SK-N-SH (cell line): ENCODE results near the gene SMIM14. TPM values are rescaled to one million over a fixed set of nuclear protein-coding genes. Genes with fewer than 3 reads are reported as not detected.
"Not testable (repeated sequence)": the region's sequence is repeated elsewhere in the genome, so short reads cannot be mapped to it uniquely, and the experiment has no call there.

Experiments used
- CTCF ChIA-PET: fragments of 300-600, 350-600 bp; formaldehyde crosslinking; extraction: SDS; loops from one replicate; lab custom pipeline; 2021; lab: Yijun Ruan, JAX
- POLR2A ChIA-PET: fragments of 350-600 bp; sonication (Branson Sonifier 250); formaldehyde crosslinking; extraction: SDS; loops from one replicate; lab custom pipeline; 2020; ENCODE audit warnings: antibody characterized with exemption, inconsistent platforms; lab: Yijun Ruan, JAX
- DNase-seq: peaks from one replicate; pipeline ENCODE4 v3.0.0; 2012
- H2AFZ ChIP-seq: fragments of 200-600 bp; sonication (generic); 2 replicates; pipeline ENCODE4 v1.8.1; 2016; ENCODE audit warnings: antibody characterized with exemption, mild to moderate bottlenecking, low read depth
- H3F3A ChIP-seq: fragments of 200-600 bp; sonication (generic); replicated peaks from 2 replicates; pipeline ENCODE3; 2016; ENCODE audit warnings: antibody characterized with exemption, mild to moderate bottlenecking; ENCODE audit not compliant: insufficient read depth
- H3K27ac ChIP-seq, 2 experiments: fragments of 200-500 bp in 1 of 2; fragments of 200-600 bp in 1 of 2; sonication (Bioruptor generic) in 1 of 2; sonication (generic), shearing (Covaris generic) in 1 of 2; 2 replicates each; pipeline versions ENCODE4 v1.5.1 to v1.6.1; 2014 to 2016; ENCODE audit warnings: low read depth in 2 of 2, inconsistent platforms in 1 of 2, low read length in 1 of 2, mild to moderate bottlenecking in 1 of 2, mixed read lengths in 1 of 2
- H3K27me3 ChIP-seq: fragments of 200-600 bp; sonication (generic), shearing (Covaris generic); 2 replicates; pipeline ENCODE4 v1.6.1; 2016; ENCODE audit warnings: mixed run types; ENCODE audit not compliant: insufficient read depth
- H3K36me3 ChIP-seq, 2 experiments: fragments of 200-500 bp in 1 of 2; fragments of 200-600 bp in 1 of 2; sonication (Bioruptor generic) in 1 of 2; sonication (generic) in 1 of 2; replicated peaks in 1 of 2; 2 replicates each; pipeline versions ENCODE3 to v1.5.1; 2014 to 2016; ENCODE audit warnings: low read length in 1 of 2, mild to moderate bottlenecking in 1 of 2; ENCODE audit not compliant: insufficient read depth in 2 of 2, control insufficient read depth in 1 of 2
- H3K4me1 ChIP-seq, 2 experiments: fragments of 200-500 bp in 1 of 2; fragments of 200-600 bp in 1 of 2; sonication (Bioruptor generic) in 1 of 2; sonication (generic), shearing (Covaris generic) in 1 of 2; 2 replicates each; pipeline versions ENCODE4 v1.5.1 to v1.6.1; 2014 to 2016; ENCODE audit warnings: low read depth in 1 of 2, low read length in 1 of 2, mixed run types in 1 of 2; ENCODE audit not compliant: insufficient read depth in 2 of 2, control insufficient read depth in 1 of 2
- H3K4me2 ChIP-seq: fragments of 200-600 bp; sonication (generic), shearing (Covaris generic); 2 replicates; pipeline ENCODE4 v1.6.1; 2017; ENCODE audit warnings: mixed run types
- H3K4me3 ChIP-seq, 2 experiments: fragments of 200-500 bp in 1 of 2; fragments of 200-600 bp in 1 of 2; sonication (Bioruptor generic) in 1 of 2; sonication (generic), shearing (Covaris generic) in 1 of 2; 2 replicates each; pipeline versions ENCODE4 v1.5.1 to v1.8.1; 2014 to 2016; ENCODE audit warnings: low read depth in 2 of 2, inconsistent platforms in 1 of 2, low read length in 1 of 2, mild to moderate bottlenecking in 1 of 2, mixed read lengths in 1 of 2, moderate library complexity in 1 of 2
- H3K79me2 ChIP-seq: fragments of 200-600 bp; sonication (generic); 2 replicates; pipeline ENCODE4 v1.8.1; 2017; ENCODE audit warnings: mild to moderate bottlenecking; ENCODE audit not compliant: insufficient read depth
- H3K9ac ChIP-seq: fragments of 200-600 bp; sonication (generic); 2 replicates; pipeline ENCODE4 v1.6.1; 2017; ENCODE audit warnings: mixed run types
- H3K9me2 ChIP-seq: fragments of 200-600 bp; sonication (generic); 2 replicates; pipeline ENCODE4 v1.6.1; 2017; ENCODE audit warnings: mixed run types
- H3K9me3 ChIP-seq: fragments of 200-600 bp; sonication (generic); 2 replicates; pipeline ENCODE4 v1.6.1; 2017; ENCODE audit warnings: mixed run types, mild to moderate bottlenecking, moderate library complexity
- H4K20me1 ChIP-seq: fragments of 200-600 bp; sonication (generic); 2 replicates; pipeline ENCODE4 v1.6.1; 2017; ENCODE audit warnings: mild to moderate bottlenecking, mixed run types; ENCODE audit not compliant: insufficient read depth
- CHD2 ChIP-seq: fragments of 150-350 bp; IDR thresholded peaks from 2 replicates; pipeline ENCODE4 v1.6.1; 2018; ENCODE audit warnings: low read length; ENCODE audit not compliant: partially characterized antibody
- ELF1 ChIP-seq: IDR thresholded peaks from 2 replicates; pipeline ENCODE4 v1.4.0; 2012
- EZH2phosphoT487 ChIP-seq: fragments of 200-600 bp; sonication (generic); IDR thresholded peaks from 2 replicates; pipeline ENCODE4 v1.6.1; 2017; ENCODE audit warnings: low read depth, mixed run types, mild to moderate bottlenecking, antibody characterized with exemption, moderate library complexity, borderline replicate concordance
- FOSL2 ChIP-seq: IDR thresholded peaks from 2 replicates; pipeline ENCODE4 v1.4.0; 2012; ENCODE audit warnings: low read depth, mild to moderate bottlenecking, moderate library complexity, borderline replicate concordance
- FOXJ3 ChIP-seq: sonication (generic); formaldehyde crosslinking; IDR thresholded peaks from 2 replicates; pipeline ENCODE4 v1.5.1; 2020; ENCODE audit warnings: mild to moderate bottlenecking, missing genetic modification reagents
- GATA2 ChIP-seq: sonication (generic); formaldehyde crosslinking; IDR thresholded peaks from 2 replicates; pipeline ENCODE4 v1.5.0; 2020; ENCODE audit warnings: mild to moderate bottlenecking, missing genetic modification reagents
- JUND ChIP-seq: IDR thresholded peaks from 2 replicates; pipeline ENCODE4 v1.4.0; 2012
- MEF2A ChIP-seq: IDR thresholded peaks from 2 replicates; pipeline ENCODE4 v1.4.0; 2012; ENCODE audit warnings: low read depth, borderline replicate concordance
- NRF1 ChIP-seq: IDR thresholded peaks from 2 replicates; pipeline ENCODE4 v1.6.1; 2012; ENCODE audit warnings: low read depth, mild to moderate bottlenecking, low read length
- SMC3 ChIP-seq: IDR thresholded peaks from 2 replicates; pipeline ENCODE4 v1.6.1; 2012; ENCODE audit warnings: low read depth, low read length, improper control_type of control experiment
- TCF12 ChIP-seq: IDR thresholded peaks from 2 replicates; pipeline ENCODE4 v1.4.0; 2012
- WGBS: methylation state at CpG from one replicate; pipeline ENCODE4 v1.1.6; 2017; ENCODE audit warnings: low lambda C conversion rate; 5-methylcytosine and 5-hydroxymethylcytosine counted together
- polyA plus RNA-seq, 3 experiments: library from polyadenylated mRNA; depleted of rRNA; stranded (reverse); fragments of >200 nt; gene quantifications; 2 replicates each; pipeline ENCODE4 v1.2.3, GENCODE V29; 2012
- TF ChIP-seq, protein P1 (sequence below): IDR thresholded peaks from 2 replicates; pipeline ENCODE4; 2012
- TF ChIP-seq, protein P2 (sequence below): IDR thresholded peaks from 2 replicates; pipeline ENCODE4 v1.4.0; 2012; ENCODE audit warnings: low read depth
- TF ChIP-seq, protein P3 (sequence below): fragments of 150-350 bp; IDR thresholded peaks from 2 replicates; pipeline ENCODE4 v1.6.1; 2017; ENCODE audit warnings: antibody characterized with exemption, low read length, low read depth, borderline replicate concordance
- TF ChIP-seq, protein P4 (sequence below): IDR thresholded peaks from 2 replicates; pipeline ENCODE4 v1.4.0; 2012; ENCODE audit warnings: low read depth, borderline replicate concordance
- TF ChIP-seq, protein P5 (sequence below): fragments of 150-350 bp; IDR thresholded peaks from 2 replicates; pipeline ENCODE4 v1.6.1; 2016; ENCODE audit warnings: mild to moderate bottlenecking, low read depth, low read length

The SMIM14 gene
- polyA plus RNA-seq, 1 of the 3 experiments (the other 2 are of a cell fraction) = 12.6 TPM

DNA sequence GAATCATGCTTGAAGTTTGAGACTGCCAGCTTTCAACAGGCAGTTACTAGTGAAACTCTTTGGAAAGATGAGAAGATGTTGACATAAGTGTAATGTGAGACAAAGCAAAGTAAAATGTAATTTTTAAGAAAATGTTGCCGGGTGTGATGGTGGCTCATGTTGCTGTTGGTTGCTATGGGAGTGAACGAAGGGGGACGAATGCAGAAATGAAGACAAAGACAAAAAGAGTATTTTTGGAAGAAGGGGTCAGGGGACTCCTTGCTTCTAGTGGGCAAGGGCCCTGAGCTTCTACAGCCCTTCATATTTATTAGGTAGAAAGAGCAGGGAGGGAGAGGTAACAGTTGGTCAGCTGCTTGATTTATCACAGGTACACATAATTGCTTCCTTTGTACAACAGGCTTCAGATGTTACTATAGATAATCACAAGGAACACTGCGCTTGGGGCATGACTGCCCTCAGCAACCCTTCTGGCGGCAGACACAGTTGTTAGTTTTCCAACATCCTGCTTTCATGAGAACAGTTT is 99.5 kb downstream of the SMIM14 start (continued):
- TF ChIP-seq GATA2 (CRISPR knock-in tag) = no peak
- TF ChIP-seq, protein P1, sequence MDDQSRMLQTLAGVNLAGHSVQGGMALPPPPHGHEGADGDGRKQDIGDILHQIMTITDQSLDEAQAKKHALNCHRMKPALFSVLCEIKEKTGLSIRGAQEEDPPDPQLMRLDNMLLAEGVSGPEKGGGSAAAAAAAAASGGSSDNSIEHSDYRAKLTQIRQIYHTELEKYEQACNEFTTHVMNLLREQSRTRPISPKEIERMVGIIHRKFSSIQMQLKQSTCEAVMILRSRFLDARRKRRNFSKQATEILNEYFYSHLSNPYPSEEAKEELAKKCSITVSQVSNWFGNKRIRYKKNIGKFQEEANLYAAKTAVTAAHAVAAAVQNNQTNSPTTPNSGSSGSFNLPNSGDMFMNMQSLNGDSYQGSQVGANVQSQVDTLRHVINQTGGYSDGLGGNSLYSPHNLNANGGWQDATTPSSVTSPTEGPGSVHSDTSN = no peak
- no peak for TF ChIP-seq ELF1
- TF ChIP-seq FOXJ3 = no peak

DNA sequence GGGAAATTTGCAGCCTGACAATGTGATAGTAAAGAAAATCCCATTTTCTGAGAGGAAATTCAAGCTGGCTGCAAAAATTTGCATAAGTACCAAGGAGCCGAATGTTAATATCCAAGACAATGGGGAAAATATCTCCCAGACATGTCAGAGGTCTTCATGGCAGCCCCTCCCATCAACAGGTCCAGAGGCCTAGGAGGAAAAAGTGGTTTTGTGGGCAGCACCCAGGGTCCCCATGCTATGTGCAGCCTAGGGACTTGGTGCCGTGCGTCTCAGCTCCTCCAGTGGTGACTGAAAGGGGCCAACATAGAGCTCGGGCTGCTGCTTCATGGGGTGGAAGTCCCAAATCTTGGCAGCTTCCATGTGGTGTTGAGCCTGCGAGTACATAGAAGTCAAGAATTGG is 105.1 kb downstream of the SMIM14 start:
- no peak overlapping the region for H3K4me2 ChIP-seq
- no peak for DNase-seq
- ChIA-PET POLR2A (interaction anchor here (1.1 kb wide), 1 partner anchor 105 kb away, joined by 3 read pairs; the partner anchor contains the start of gene SMIM14), CTCF (no interaction called here)
- no peaks in the 10 kb centered on the region for H4K20me1 ChIP-seq
- no peak overlapping the region for H3K4me3 ChIP-seq
- no peaks in the 10 kb centered on the region for H3K27me3 ChIP-seq
- H3K9me2 ChIP-seq = no peaks in the 10 kb centered on the region
- no peaks in the 10 kb centered on the region for H3F3A ChIP-seq
- 93% methylated on average over 3 of the region's 5 CpGs for WGBS
- peaks cover 30% of the 10 kb centered on the region for H3K79me2 ChIP-seq
- no peaks in the 10 kb centered on the region for H3K9me3 ChIP-seq
- peaks cover 0 to 3% of the 10 kb centered on the region in 2 experiments; a peak in 1 of 4 replicates for H3K4me1 ChIP-seq
- no peak for TF ChIP-seq MEF2A
- TF ChIP-seq, protein P2, sequence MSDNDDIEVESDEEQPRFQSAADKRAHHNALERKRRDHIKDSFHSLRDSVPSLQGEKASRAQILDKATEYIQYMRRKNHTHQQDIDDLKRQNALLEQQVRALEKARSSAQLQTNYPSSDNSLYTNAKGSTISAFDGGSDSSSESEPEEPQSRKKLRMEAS = no peak
- no peak for TF ChIP-seq NRF1
- no peak for TF ChIP-seq FOSL2
- TF ChIP-seq SMC3 = no peak
- TF ChIP-seq JUND = no peak
- H3K9ac ChIP-seq = no peak overlapping the region
- peaks cover 7 to 51% of the 10 kb centered on the region in 2 experiments for H3K36me3 ChIP-seq
- no peak overlapping the region for H3K27ac ChIP-seq
- H2AFZ ChIP-seq = no peak overlapping the region

DNA sequence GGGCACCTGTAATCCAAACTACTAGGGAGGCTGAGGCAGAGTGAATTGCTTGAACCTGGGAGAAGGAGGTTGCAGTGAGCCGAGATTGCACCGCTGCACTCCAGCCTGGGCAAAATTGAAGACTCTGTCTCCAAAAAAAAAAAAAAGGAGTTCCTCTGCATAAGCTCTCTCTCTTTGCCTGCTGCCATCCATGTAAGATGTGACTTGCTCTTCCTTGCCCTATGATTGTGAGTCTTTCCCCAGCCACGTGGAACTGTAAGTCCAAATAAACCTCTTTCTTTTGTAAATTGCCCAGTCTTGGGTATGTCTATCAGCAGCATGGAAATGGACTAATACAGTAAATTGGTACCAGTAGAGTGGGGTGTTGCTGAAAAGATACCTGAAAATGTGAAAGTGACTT is 106.4 kb downstream of the SMIM14 start:
- DNase-seq, H3K9me3 ChIP-seq, H3K4me3 ChIP-seq, H3K9me2 ChIP-seq, POLR2A ChIA-PET, H4K20me1 ChIP-seq, H3K27me3 ChIP-seq, H3F3A ChIP-seq, CTCF ChIA-PET, H3K4me2 ChIP-seq, H3K9ac ChIP-seq, H3K27ac ChIP-seq, H2AFZ ChIP-seq, H3K4me1 ChIP-seq: not testable (repeated sequence)
- peaks cover 31% of the 10 kb centered on the region for H3K79me2 ChIP-seq
- H3K36me3 ChIP-seq = peaks cover 7 to 51% of the 10 kb centered on the region in 2 experiments
- 97% methylated on average over 3 of the region's 3 CpGs for WGBS

DNA sequence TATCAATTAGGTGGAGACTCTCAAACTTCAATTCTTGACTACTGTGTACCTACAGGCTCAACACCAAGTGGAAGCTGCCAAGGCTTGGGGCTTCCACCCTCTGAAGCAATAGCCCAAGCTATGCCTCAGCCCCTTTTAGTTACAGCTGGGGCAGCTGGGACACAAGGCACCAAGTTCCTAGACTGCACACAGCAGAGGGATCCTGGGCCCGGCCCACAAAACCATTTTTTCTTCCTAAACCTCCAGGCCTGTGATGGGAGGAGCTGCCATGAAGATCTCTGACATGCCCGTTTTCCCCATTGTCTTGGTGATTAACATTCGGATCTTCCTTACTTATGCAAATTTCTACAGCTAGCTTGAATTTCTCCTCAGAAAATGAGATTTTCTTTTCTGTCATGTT is 108.0 kb downstream of the SMIM14 start:
- Histone ChIP-seq H3K9me2 (no peaks in the 10 kb centered on the region), H2AFZ (no peak overlapping the region), H3K36me3 (peaks cover 2 to 45% of the 10 kb centered on the region in 2 experiments), H3K4me3 (no peak overlapping the region), H3K9me3 (no peaks in the 10 kb centered on the region), H3K4me2 (no peak overlapping the region), H3K4me1 (peaks cover 0 to 3% of the 10 kb centered on the region in 2 experiments; a peak in 1 of 4 replicates), H3K27me3 (no peaks in the 10 kb centered on the region), H3K27ac (no peak overlapping the region), H3K79me2 (peaks cover 45% of the 10 kb centered on the region), H4K20me1 (no peaks in the 10 kb centered on the region), H3K9ac (no peak overlapping the region), H3F3A (peaks cover 4% of the 10 kb centered on the region)
- POLR2A ChIA-PET = no interaction called here
- DNase-seq = no peak
- WGBS = 96% methylated on average over 3 of the region's 3 CpGs
- CTCF ChIA-PET = no interaction called here
- TF ChIP-seq, protein P3, sequence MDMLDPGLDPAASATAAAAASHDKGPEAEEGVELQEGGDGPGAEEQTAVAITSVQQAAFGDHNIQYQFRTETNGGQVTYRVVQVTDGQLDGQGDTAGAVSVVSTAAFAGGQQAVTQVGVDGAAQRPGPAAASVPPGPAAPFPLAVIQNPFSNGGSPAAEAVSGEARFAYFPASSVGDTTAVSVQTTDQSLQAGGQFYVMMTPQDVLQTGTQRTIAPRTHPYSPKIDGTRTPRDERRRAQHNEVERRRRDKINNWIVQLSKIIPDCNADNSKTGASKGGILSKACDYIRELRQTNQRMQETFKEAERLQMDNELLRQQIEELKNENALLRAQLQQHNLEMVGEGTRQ = no peak
- TF ChIP-seq, protein P4, sequence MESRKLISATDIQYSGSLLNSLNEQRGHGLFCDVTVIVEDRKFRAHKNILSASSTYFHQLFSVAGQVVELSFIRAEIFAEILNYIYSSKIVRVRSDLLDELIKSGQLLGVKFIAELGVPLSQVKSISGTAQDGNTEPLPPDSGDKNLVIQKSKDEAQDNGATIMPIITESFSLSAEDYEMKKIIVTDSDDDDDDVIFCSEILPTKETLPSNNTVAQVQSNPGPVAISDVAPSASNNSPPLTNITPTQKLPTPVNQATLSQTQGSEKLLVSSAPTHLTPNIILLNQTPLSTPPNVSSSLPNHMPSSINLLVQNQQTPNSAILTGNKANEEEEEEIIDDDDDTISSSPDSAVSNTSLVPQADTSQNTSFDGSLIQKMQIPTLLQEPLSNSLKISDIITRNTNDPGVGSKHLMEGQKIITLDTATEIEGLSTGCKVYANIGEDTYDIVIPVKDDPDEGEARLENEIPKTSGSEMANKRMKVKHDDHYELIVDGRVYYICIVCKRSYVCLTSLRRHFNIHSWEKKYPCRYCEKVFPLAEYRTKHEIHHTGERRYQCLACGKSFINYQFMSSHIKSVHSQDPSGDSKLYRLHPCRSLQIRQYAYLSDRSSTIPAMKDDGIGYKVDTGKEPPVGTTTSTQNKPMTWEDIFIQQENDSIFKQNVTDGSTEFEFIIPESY = no peak
- TF ChIP-seq FOXJ3 (no peak), EZH2phosphoT487 (no peak), TCF12 (no peak), CHD2 (no peak), JUND (no peak)
- TF ChIP-seq, protein P5, sequence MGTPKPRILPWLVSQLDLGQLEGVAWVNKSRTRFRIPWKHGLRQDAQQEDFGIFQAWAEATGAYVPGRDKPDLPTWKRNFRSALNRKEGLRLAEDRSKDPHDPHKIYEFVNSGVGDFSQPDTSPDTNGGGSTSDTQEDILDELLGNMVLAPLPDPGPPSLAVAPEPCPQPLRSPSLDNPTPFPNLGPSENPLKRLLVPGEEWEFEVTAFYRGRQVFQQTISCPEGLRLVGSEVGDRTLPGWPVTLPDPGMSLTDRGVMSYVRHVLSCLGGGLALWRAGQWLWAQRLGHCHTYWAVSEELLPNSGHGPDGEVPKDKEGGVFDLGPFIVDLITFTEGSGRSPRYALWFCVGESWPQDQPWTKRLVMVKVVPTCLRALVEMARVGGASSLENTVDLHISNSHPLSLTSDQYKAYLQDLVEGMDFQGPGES = no peak
